ENCODE results near the gene PMF1.

Gene PMF1

GRCh38 chr1:156266051-156266450, 53.2 kb downstream of the PMF1 start:
- TF ChIP-seq POLR2AphosphoS5 (IDR thresholded peaks at IDR 0.05; ENCODE audit: low read depth, low read length) = no peak
- TF ChIP-seq FOXP2 (optimal IDR thresholded peaks at IDR 0.05; ENCODE audit: borderline replicate concordance, extremely low read depth, extremely low read length, insufficient read depth) = no peak
- no peak for TF ChIP-seq SIN3A (IDR thresholded peaks at IDR 0.05; ENCODE audit: borderline replicate concordance, insufficient read depth, low read length)
- TF ChIP-seq REST (IDR thresholded peaks at IDR 0.05; ENCODE audit: insufficient read depth in 1 of 2, low read depth in 2 of 2, low read length in 2 of 2) = no peak

GRCh38 chr1:156268336-156268735, 55.5 kb downstream of the PMF1 start:
- no peak for TF ChIP-seq POLR2AphosphoS5 (IDR thresholded peaks at IDR 0.05; ENCODE audit: low read depth, low read length)
- no peak for TF ChIP-seq TAF1 (IDR thresholded peaks at IDR 0.05; ENCODE audit: borderline replicate concordance, insufficient read depth, low read length)
- no peak for TF ChIP-seq FOXP2 (optimal IDR thresholded peaks at IDR 0.05; ENCODE audit: borderline replicate concordance, extremely low read depth, extremely low read length, insufficient read depth)
- TF ChIP-seq SIN3A (IDR thresholded peaks at IDR 0.05; ENCODE audit: borderline replicate concordance, insufficient read depth, low read length) = no peak
- no peak for TF ChIP-seq REST (IDR thresholded peaks at IDR 0.05; ENCODE audit: insufficient read depth in 1 of 2, low read depth in 2 of 2, low read length in 2 of 2)

GRCh38 chr1:156270314-156270713, 57.5 kb downstream of the PMF1 start:
- TF ChIP-seq POLR2AphosphoS5 (IDR thresholded peaks at IDR 0.05; ENCODE audit: low read depth, low read length) (no peak), REST (IDR thresholded peaks at IDR 0.05; ENCODE audit: insufficient read depth in 1 of 2, low read depth in 2 of 2, low read length in 2 of 2) (no peak), SIN3A (IDR thresholded peaks at IDR 0.05; ENCODE audit: borderline replicate concordance, insufficient read depth, low read length) (no peak), FOXP2 (optimal IDR thresholded peaks at IDR 0.05; ENCODE audit: borderline replicate concordance, extremely low read depth, extremely low read length, insufficient read depth) (no peak), TAF1 (IDR thresholded peaks at IDR 0.05; ENCODE audit: borderline replicate concordance, insufficient read depth, low read length) (no peak)

GRCh38 chr1:156276532-156276931, 63.7 kb downstream of the PMF1 start:
- TF ChIP-seq FOXP2 (optimal IDR thresholded peaks at IDR 0.05; ENCODE audit: borderline replicate concordance, extremely low read depth, extremely low read length, insufficient read depth) (no peak), REST (IDR thresholded peaks at IDR 0.05; ENCODE audit: insufficient read depth in 1 of 2, low read depth in 2 of 2, low read length in 2 of 2) (no peak), POLR2AphosphoS5 (IDR thresholded peaks at IDR 0.05; ENCODE audit: low read depth, low read length) (no peak), SIN3A (IDR thresholded peaks at IDR 0.05; ENCODE audit: borderline replicate concordance, insufficient read depth, low read length) (no peak), TAF1 (IDR thresholded peaks at IDR 0.05; ENCODE audit: borderline replicate concordance, insufficient read depth, low read length) (no peak)

GRCh38 chr1:156276966-156277381, 64.2 kb downstream of the PMF1 start:
- TF ChIP-seq SIN3A (IDR thresholded peaks at IDR 0.05; ENCODE audit: borderline replicate concordance, insufficient read depth, low read length) (no peak), REST (IDR thresholded peaks at IDR 0.05; ENCODE audit: insufficient read depth in 1 of 2, low read depth in 2 of 2, low read length in 2 of 2) (no peak), FOXP2 (optimal IDR thresholded peaks at IDR 0.05; ENCODE audit: borderline replicate concordance, extremely low read depth, extremely low read length, insufficient read depth) (no peak), POLR2AphosphoS5 (IDR thresholded peaks at IDR 0.05; ENCODE audit: low read depth, low read length) (no peak), TAF1 (IDR thresholded peaks at IDR 0.05; ENCODE audit: borderline replicate concordance, insufficient read depth, low read length) (no peak)

Data from PFSK-1 (cell line).